ENCODE measurements around the gene VPS36.
"Not testable (repeated sequence)": the region's sequence is repeated elsewhere in the genome, so short reads cannot be mapped to it uniquely, and the experiment has no call there.

DNA sequence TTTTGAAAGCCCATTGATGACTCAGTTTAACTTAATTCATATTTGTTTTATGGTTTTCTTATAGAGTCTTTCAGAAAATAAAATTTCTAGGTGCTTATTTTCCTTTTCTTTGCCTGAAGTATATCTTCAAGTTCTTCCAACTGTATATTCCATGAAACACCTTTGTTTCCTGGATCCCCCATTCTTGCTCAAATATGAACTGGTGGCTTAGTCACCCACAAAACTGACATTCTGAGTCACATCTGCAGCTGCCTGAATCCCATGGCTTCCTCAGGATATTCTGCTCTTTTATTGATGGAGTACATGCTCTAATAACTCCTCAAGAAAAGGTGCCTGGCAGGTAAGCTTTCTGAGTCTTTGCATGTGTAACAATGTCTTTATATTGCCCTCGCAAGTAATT, 77.2 kb downstream of the VPS36 start:
- TF ChIP-seq, protein P1, sequence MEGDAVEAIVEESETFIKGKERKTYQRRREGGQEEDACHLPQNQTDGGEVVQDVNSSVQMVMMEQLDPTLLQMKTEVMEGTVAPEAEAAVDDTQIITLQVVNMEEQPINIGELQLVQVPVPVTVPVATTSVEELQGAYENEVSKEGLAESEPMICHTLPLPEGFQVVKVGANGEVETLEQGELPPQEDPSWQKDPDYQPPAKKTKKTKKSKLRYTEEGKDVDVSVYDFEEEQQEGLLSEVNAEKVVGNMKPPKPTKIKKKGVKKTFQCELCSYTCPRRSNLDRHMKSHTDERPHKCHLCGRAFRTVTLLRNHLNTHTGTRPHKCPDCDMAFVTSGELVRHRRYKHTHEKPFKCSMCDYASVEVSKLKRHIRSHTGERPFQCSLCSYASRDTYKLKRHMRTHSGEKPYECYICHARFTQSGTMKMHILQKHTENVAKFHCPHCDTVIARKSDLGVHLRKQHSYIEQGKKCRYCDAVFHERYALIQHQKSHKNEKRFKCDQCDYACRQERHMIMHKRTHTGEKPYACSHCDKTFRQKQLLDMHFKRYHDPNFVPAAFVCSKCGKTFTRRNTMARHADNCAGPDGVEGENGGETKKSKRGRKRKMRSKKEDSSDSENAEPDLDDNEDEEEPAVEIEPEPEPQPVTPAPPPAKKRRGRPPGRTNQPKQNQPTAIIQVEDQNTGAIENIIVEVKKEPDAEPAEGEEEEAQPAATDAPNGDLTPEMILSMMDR (IDR thresholded peaks at IDR 0.05) = not testable (repeated sequence)
- TF ChIP-seq EZH2 (IDR thresholded peaks at IDR 0.05) = not testable (repeated sequence)

All from neural progenitor cell (in vitro differentiated cells).